ENCODE data around the gene PARP1.

DNA sequence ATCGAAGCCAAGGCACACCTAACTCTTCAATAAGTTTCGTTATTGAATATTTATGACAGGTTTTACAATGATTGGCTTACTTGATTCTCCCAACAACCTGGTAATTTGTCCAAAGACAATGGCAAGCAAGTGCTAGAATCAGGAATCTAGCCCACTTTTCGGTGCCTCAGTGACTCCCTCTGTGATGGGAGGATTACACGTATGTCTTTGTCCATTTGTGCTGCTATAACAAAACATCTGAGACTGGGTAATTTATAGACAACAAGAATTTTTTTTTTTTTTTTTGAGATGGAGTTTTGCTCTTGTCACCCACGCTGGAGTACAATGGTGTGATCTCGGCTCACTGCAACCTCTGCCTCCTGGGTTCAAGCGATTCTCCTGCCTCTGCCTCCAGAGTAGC is 96.5 kb downstream of the PARP1 start:
- TF ChIP-seq, protein P1, sequence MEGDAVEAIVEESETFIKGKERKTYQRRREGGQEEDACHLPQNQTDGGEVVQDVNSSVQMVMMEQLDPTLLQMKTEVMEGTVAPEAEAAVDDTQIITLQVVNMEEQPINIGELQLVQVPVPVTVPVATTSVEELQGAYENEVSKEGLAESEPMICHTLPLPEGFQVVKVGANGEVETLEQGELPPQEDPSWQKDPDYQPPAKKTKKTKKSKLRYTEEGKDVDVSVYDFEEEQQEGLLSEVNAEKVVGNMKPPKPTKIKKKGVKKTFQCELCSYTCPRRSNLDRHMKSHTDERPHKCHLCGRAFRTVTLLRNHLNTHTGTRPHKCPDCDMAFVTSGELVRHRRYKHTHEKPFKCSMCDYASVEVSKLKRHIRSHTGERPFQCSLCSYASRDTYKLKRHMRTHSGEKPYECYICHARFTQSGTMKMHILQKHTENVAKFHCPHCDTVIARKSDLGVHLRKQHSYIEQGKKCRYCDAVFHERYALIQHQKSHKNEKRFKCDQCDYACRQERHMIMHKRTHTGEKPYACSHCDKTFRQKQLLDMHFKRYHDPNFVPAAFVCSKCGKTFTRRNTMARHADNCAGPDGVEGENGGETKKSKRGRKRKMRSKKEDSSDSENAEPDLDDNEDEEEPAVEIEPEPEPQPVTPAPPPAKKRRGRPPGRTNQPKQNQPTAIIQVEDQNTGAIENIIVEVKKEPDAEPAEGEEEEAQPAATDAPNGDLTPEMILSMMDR (IDR thresholded peaks at IDR 0.05): no peak
- TF ChIP-seq POLR2A (IDR thresholded peaks at IDR 0.05): no peak
